VCaP (cell line): Measurements from ENCODE around the gene RPN2.

ENCODE experiments used
- H3K27ac ChIP-seq: fragments of 450-650 bp; 2 replicates; pipeline ENCODE4 v1.5.1; 2017
- TF ChIP-seq, protein P1 (sequence below): fragments of 450-650 bp; conservative IDR thresholded peaks from 2 replicates; pipeline ENCODE4 v1.5.1; 2017; ENCODE audit warnings: mild to moderate bottlenecking, moderate library complexity

Gene RPN2

GRCh38 chr20:37276494-37277252 lies 97.5 kb downstream of the RPN2 start:
- TF ChIP-seq, protein P1, sequence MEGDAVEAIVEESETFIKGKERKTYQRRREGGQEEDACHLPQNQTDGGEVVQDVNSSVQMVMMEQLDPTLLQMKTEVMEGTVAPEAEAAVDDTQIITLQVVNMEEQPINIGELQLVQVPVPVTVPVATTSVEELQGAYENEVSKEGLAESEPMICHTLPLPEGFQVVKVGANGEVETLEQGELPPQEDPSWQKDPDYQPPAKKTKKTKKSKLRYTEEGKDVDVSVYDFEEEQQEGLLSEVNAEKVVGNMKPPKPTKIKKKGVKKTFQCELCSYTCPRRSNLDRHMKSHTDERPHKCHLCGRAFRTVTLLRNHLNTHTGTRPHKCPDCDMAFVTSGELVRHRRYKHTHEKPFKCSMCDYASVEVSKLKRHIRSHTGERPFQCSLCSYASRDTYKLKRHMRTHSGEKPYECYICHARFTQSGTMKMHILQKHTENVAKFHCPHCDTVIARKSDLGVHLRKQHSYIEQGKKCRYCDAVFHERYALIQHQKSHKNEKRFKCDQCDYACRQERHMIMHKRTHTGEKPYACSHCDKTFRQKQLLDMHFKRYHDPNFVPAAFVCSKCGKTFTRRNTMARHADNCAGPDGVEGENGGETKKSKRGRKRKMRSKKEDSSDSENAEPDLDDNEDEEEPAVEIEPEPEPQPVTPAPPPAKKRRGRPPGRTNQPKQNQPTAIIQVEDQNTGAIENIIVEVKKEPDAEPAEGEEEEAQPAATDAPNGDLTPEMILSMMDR: peak; percentile 64
- peak overlapping the region; percentile 36; the same call in 1 of the 2 replicates for H3K27ac ChIP-seq

- H3K27ac ChIP-seq: peak overlapping the region; percentile 36; the same call in 1 of the 2 replicates
- TF ChIP-seq, protein P1: no peak
Observed at GRCh38 chr20:37277253-37277593, 98.1 kb downstream of the RPN2 start.

DNA sequence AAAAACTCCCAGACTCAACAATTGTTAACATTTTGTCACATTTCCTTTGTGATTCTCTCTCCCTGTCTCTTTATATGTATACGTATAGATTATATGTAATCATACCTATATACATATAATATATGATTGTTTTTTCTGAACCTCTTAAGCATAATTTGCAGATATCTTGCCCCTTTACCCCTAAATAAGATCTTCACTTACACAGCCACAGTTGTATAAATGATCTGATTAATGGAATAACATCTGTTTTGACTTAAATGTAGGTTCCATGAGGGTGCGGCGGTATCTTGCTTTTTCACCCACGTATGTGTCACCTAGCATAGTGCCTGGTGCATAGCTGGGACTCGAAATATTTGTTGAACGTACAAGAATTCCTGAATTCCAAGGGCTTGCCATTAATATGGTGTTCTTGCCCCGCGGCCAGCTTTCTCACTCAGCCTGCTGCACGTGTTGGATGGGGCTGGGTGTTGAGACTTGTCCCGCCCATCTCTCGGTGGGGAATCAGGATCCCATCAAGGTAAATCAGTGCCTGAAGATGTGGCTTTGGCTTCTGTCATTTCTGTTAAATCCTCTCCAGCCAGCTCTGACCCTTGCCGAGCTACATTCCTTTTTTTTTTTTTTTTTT lies 99.9 kb downstream of the RPN2 start:
- H3K27ac ChIP-seq: no peak overlapping the region
- TF ChIP-seq, protein P1: no peak

DNA sequence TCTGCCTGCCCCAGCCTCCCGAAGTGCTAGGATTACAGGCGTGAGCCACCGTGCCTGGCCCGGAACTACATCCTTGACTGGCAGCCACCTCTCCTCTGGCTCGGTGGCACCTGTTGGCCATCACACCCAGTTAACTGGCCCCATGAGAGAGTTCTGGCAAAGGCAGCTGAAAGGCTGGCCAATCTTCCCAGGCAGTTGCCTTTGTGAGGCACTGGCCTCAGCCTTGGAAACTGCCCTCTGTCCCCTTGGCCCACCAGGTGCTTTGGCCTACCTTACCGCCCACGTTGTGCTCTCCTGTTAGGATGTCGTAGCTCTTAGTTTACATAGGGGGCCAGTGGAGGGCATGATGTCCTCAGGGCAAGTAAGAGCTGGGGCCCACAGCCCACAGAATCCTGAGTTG lies 100.7 kb downstream of the RPN2 start:
- TF ChIP-seq, protein P1: no peak
- H3K27ac ChIP-seq: peak overlapping the region; percentile 5; the same call in 1 of the 2 replicates

GRCh38 chr20:37280403-37280802 lies 101.3 kb downstream of the RPN2 start:
- TF ChIP-seq, protein P1: no peak
- H3K27ac ChIP-seq: peak overlapping the region; percentile 5; the same call in 1 of the 2 replicates

DNA sequence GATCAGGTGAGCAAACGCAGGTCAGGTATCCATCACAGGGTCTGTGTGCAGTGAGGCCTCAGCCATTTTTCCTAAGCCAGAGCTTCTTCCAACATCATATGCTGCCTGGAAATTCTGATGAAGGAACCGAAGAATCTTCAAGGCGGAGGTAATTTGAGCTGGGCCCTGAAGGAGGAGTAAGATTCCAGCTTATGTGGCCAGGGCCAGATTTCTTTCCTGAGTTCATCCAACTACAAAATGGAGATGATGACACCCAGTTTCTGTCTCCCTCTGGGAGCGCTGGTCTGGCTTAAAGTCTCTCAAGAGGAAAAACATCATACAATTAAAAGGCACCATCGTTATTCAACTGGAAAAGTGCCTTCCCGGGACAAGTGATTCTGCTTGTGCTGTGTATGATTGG lies 103.4 kb downstream of the RPN2 start:
- no peak overlapping the region for H3K27ac ChIP-seq

GRCh38 chr20:37283530-37284195 lies 104.5 kb downstream of the RPN2 start:
- TF ChIP-seq, protein P1: no peak

More for the DNA sequence above, 103.4 kb downstream of the RPN2 start:
- TF ChIP-seq, protein P1: peak; percentile 65

More at GRCh38 chr20:37283530-37284195, 104.5 kb downstream of the RPN2 start:
- H3K27ac ChIP-seq: no peak overlapping the region
